ENCODE results near the gene IFITM10.

IFITM10 gene

GRCh38 chr11:1762537-1763302, 12.3 kb upstream of the IFITM10 start:
- no peak for DNase-seq

GRCh38 chr11:1761857-1762536, 11.6 kb upstream of the IFITM10 start:
- DNase-seq: no peak

GRCh38 chr11:1761110-1761856, 10.9 kb upstream of the IFITM10 start:
- DNase-seq: no peak

- no peak for DNase-seq
These were observed 10.1 kb upstream of the IFITM10 start for GRCh38 chr11:1760351-1761109.

- no peak for DNase-seq
These were observed 9.4 kb upstream of the IFITM10 start for GRCh38 chr11:1759851-1760220.

- DNase-seq: no peak
These were observed 8.9 kb upstream of the IFITM10 start for GRCh38 chr11:1759151-1759850.

- no peak for DNase-seq
These were observed 8.3 kb upstream of the IFITM10 start for GRCh38 chr11:1758611-1759150.

- peak; percentile 26 to 35 for DNase-seq
These were observed 7.6 kb upstream of the IFITM10 start for GRCh38 chr11:1757861-1758610.

- DNase-seq: no peak
These were observed 6.7 kb upstream of the IFITM10 start for GRCh38 chr11:1756791-1757771.

GRCh38 chr11:1755692-1756561, 5.5 kb upstream of the IFITM10 start:
- no peak for DNase-seq

- DNase-seq: no peak
These were observed 4.9 kb upstream of the IFITM10 start for GRCh38 chr11:1755344-1755691.

GRCh38 chr11:1754376-1755150, 4.2 kb upstream of the IFITM10 start:
- no peak for DNase-seq

GRCh38 chr11:1753929-1754305, 3.5 kb upstream of the IFITM10 start:
- DNase-seq: no peak

- DNase-seq: no peak
These were observed 3.0 kb upstream of the IFITM10 start for GRCh38 chr11:1753229-1753928.

GRCh38 chr11:1752907-1753228, 2.5 kb upstream of the IFITM10 start:
- DNase-seq: no peak

- no peak for DNase-seq
These were observed 1.9 kb upstream of the IFITM10 start for GRCh38 chr11:1751999-1752906.

GRCh38 chr11:1751531-1751921, 1.1 kb upstream of the IFITM10 start:
- DNase-seq: no peak
